ENCODE results near the gene TAF3.

TAF3 gene

DNA sequence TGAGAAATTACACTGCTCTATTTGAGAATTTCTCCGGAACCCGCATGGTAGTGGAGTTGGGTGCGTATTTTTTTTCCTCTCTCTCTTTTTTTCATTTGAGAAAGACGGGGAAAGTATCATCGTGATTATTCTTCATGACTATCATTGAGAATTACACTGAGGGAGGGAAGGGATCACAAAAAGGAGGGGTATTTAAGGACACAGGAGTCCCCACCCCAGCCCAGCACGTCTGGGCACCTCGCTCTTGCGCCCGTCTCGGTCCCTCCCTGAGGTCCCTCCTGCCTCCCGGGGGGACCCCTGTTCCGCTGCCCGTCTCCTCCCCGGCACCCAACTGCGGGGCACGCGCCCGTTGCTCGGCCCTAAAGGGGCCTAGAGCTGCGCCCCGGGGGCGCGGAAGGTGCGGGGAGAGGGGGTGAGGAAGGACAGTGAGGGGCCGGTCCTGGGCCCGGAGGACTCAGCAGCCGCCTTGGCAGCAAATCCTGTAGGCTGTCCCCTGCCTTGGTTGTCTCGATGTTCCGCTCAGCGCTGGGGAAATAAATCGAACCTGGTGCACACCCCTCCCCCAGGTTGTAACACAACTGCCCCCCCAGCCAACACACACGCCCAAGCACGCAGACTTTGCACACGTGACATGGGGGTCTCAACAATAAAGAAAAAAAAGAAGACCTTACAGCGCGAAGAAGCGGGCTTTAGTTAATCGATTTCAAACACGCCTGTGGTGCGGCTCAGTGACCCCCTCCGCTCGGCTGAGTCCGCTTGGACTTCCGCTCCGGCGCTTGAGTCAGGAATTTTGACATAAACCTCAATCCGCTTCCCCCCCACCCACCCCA lies 217.6 kb downstream of the TAF3 start:
- DNase-seq, result no peak

DNA sequence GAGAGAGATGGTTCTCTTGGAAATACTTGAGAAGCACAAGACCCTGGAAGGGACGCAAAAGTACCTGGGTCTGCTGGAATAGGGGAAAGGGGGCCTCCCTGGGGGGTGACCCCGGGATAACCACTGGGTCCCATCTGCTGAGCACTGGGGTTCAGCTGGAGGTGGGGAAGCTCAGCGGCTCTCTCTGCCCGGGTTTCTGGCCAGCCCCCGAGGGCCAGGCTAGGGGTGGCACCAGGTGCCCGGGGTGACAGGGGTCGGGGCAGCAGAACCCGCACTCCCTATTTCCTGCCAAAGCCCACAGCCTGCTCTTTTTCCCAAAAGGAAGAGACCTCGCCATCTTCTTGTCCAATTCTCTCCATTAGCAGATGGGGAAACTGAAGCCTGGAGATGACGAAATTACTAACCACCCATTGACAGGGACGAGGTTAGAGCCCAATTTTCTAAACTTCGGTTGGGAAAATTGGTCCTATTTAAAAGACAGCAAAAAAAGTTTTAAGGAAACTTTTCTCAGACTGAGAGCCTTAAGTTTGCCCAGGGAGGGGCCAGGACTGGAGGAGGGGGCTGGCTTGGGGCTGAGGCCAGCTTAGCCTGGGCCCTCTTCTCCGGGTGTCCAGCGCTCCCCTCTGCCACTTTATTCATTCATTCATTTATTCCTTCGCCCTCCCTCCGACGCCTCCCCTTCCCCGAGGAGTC lies 218.3 kb downstream of the TAF3 start:
- DNase-seq, result no peak

DNA sequence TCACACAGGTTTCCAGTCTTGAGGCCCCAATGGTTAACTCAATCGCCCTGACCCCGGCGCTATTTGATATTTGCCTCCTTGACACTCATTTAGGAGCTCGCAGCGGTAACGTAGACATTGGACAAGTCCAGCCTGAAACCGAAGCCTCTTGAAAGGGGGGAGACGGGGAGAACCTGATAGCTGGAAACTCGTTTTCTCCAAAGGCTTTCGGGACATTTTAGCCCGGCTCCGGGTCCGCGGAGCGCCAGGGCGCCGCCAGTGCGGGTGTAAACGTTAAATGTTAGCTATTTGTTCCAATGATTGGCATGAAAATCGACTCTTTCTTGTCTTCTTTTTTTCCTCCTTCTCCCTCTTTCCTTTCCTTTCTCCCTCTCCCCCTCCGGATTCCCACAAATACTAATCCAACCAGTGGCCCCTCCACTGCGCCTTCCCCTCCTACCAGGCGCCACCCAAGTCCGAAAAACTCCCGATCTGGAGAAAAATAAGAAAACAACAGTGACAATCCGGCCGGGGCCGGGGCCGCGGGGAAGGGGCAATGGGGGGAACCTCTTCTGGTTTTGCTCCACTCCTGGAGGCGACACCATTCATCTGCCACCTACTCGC lies 219.0 kb downstream of the TAF3 start:
- no peak for DNase-seq

DNA sequence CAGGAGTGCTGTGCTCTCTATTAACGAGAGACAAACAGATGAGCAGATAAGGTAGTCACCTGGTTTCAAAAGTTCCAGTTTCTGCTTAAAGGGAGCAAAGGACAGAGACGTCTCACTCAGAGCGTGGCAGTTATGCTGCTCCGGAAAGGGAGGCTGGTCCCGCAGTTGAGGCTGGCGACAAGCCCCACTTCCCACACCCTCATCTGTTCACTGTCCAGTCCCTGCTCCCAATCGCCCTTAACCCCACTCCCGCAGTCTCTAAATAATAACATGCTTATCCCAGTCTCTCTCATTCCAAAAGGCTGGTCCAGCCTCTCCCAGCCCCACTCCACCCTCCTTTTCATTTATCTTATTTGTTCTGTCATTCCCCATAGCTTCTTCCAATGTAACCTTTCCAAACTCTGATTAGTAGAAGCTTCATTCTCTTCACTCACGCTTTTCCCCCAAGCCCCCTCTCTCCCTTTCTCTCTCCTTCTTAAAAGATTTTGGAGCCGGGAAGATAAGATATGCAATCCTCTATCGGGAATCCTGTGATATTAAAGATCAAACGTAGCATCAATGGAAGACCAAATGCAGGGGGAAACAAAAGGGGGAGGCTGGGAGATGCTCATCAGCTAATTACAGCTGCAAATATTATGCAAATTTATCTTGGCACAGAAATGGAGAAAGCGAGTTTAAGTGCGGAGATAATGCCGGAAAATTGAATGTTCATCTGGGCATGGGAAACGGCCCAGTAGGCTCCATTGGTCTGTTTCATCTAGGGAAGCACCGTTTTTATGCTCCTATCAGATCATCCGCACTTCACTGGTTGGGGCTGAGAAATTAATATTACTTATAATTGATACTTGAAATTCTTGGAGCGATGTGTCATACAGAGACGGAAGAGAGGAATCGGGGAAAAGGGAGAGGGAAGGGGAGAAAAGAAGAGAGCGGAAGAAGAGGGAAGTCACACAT lies 219.9 kb downstream of the TAF3 start:
- DNase-seq, result no peak

DNA sequence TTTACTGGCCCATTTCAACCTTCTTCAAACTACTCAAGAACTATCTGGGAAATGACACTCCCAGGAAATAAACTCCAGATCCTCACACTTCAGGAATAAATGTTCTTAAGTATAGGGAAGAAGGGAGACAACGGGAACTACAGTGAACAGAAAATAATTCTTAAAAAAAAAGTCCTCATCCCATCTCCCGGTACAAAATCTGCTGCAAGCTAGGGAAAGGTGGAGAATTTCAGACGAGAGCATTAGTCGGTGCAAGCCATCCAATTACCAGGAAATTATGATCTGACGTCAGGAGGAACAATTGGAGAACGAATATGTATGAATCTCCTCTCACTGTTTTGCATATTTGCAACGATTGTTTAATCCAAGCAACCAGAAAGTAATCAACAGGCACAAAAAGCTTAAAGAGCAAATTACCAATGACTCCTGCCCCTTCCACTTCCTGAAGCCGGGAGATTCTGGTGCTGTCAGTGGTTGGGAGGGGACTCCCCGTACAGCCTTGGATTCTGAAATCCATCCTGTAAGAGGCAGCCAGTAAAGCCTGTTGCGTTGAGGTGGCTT lies 221.1 kb downstream of the TAF3 start:
- DNase-seq, result peak; percentile 46

DNA sequence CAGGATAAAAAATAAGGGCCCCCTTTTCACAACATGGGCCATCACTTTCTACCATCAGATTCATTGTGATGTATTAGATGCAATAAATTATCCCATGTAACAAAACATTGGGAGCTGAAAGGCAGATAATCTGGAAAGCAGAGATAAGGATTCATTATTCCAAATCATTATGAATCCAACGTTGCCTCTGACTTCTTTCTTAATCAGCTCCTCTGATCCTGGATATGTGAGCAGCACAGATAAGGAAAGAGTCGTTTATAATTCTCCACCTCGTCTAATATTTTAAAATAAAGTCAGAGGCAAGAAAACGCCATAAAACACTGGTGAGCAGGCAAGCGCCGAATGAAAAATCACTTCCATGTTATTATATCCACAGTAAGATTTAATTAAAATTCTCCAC lies 222.3 kb downstream of the TAF3 start:
- no peak for DNase-seq

DNA sequence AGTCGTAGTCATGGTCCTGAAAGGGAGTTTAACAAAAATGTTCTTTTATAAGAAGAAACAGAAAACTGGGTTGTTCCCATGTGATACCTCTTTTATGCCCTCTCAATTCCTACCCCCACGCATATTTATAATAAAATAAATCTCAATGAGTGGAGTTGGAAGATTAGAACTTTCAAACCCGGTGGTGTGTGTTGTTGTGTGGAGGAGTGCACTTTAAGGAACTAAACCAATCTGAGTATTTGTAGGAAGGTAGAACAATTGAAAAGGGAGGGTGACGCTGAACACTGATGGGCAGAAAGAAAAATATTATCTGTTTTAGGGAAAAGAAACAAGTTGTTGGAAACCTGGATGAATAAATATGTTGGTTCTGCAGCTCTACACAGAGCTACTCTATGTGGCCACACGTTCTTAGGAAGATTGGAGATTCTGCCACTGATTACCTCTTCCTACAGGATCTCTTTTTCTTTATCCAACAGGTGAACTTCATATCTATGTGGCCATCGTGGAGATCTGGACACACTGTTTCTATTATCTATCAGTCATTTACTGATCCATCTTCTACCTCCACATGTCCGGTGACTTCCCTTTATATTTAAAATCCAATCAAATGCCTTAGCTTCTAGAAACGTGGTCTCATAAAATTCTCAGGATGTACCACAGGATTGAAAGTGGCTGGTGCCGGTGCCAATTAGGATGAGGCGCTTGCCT lies 223.1 kb downstream of the TAF3 start:
- DNase-seq, result no peak

DNA sequence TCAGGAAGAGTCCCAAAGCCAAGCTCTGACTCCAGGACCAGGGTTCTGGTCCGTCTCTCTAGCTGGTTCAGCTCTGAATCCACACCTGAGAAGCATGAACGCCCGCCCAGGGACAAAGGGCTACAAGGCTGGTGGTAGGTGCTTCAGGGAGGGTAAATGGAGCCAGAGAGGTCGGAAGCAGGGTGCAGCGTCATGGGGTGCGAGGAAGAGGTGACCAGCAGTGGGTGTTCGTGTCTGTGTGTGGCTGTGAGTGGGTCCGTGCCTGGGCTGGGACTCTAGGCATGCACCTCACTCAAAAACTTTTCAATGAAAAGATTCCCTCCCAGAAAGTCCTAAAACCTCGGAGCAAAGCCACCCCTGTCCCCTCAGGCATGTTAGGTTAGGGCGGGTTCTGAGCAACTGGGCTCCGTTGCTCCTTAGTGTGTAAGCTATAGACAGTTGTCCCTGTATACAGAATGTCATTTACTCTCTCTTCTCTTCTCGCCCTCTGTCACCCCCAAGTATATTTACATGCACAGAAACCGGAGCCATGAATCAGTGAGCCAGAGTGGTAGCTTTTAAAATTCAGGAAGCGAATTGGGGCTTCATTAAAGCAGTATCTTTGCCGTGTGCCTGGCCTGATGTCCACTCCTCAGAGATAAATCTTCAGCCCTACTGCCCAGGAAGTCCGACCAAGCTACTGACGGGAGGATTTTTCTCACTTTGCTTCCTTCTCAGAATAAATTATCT lies 223.9 kb downstream of the TAF3 start:
- no peak for DNase-seq

DNA sequence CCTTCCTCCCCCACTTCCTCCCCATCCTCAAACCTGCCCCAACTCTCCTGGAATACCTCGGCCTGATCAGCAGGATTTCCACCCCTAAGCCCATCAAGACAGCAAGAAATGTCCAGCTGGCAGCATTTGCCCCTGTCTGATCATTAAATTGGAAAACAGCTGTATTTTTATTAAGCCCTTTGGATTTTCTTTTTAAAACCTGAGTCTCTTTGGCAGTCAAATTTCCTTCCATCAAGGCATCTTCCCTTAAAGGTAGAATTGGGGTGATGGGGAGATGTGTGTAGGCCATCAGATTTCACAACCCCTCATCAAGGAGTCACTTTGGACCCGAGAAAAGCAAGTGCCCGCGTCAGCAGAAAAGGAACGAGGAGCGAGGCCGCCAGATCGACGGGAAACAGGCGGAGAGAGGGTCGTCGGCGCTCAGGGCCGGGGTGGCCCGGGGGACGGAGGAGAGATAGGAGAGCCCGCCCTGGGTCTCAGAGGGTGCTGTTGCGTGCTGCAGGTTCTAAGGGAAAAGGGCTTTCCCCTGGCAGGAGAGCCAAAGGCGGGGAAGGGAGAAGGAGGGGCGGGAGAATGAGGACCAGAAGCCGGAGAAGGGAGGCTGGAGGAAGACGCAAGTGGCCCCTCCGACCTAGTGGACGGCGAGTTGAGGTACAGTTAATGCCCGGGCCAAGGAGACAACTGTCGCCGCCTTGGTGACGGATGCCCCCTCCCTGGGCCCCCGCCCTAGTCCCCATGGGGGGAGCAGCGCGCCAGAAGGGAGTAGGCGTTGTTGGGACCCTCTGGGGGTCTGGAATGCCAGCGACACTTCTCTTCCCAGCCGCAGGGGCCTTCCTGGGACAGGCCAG lies 224.6 kb downstream of the TAF3 start:
- DNase-seq, result no peak

DNA sequence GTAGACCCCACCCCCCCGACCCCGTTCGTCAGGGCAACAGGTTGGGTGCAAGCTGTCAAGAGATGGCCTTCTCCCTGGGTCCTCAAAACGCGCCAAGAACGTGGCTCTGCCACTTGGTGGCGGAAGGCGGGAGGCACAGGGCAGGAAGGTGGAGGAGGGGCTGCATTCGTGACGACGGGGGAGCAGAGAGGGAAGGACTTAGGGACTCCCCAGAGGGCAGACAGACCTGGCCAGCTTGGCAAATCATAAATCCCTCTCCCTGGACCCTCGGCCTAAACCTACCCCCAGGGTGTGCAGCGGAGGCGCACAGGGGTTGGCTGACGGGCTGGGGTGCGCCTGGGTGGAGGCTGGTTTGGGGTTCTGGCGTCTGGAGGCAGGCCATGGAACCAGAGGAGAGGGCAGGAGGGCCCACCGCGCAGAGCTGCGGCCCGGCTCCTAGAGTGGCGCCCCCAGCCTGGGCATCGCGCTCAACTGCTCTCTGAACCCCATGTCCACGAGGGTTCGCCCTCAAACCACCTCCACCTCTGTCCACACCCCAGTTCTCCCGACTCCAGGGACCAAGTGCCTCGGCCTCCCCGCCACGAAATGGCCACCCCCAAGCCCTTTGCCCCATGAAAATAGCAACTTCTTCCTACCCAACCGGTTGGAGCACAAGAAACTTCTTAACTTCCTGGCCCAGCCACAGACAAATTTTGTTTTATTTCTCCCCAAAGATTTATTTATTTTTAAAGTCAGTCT lies 225.4 kb downstream of the TAF3 start:
- DNase-seq, result no peak

DNA sequence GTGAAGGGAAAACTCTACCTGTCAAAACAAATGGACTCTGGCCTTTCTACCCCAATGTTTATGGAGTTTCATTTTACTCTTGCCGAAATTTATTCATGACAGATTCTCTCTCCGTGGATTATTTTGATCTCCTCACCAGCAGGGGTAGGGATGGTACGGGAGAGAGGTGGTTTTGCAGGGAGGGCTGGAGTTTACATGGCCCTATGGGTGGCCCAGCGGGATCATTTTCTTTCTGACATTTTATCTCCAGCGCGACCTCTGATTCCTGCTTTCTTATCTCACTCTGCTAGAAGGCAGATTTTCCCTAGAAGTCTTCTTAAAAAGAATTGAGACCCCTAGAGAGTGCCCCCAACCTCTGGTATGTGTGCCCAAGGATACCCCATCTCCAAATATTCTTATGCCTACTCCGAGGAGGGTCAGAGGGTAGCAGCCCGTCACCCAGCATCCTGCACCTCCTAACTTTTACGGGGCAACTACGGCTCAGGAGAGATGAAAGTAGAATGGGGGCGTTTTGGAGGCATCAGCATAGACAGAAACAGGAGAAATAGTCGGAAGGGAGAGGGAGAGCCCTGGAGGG lies 226.1 kb downstream of the TAF3 start:
- DNase-seq, result no peak

DNA sequence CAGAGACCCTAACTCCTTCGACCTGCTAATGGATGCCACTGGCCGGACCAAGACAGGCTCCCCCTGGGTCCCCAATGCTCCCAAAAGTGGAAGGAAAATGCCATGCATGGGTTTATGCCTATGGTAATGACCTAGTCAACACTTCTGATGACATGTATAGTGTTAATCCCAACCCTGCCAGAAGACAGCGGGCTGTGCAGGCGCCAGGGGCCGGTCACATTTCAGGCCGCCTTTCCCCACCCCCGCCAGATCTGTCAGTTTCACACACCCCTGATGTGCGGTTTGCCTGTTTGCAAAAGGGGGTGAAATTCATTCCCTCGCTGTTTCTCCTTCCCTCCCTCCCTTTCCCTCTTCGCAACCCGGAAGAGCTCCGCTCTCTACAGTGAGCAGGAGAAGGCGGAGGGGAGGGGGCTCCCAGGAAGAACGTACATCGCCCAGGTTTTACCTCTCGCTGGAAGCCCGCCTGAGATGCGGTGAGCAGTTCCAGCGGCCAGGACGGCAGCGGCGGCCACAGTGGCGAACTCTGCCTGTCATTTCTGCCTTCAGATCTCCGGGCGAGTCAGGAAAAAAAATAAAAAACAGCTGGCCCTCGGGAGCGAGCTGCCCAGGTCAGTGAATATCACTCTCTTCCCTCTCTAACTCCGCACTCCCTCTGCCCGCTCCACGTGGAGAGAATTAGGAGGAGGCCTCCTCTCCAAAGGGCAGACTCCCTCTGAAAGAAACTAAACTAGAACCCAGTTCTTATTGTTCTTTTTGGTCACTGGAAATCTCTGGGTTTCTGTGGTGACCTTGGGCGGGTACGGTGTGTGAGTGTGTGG lies 226.8 kb downstream of the TAF3 start:
- DNase-seq, result peak; percentile 64

DNA sequence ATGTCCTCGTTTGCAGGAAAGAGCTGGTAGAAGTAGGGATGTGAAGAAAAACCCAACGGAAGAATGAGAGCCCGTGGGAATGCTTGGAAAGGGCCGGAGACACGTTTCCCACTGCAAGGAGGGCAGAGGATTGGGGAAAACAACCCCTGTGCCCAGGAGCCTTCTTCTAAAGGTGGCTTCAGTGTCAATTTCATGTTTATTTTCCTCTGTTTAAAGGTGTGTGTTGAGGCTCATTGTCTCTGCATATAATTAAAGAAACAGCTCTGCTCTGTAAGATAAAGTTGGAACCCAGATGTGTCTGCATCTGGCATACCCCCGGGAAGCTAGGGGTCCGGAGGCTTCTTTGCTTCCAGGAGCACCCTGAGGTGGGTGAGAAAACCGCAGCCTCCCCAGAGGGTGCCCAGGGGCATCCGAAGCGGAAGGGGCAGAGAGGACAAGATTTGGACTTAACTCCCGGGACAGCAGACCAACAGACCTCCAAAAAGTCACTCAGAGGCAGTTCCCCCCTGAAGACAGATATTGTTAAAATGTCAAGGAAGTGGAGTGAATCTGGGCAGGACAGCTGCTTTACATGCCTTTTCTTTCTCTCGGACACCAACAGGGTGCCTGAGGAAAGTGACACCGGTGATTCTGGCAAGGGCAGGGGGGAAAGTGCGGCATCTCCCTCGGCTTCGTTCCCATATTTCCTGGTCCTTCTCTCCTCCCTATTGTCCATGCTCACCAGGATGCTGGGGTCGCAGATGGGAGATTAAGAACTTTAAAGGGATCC lies 227.6 kb downstream of the TAF3 start:
- peak; percentile 13 for DNase-seq

DNA sequence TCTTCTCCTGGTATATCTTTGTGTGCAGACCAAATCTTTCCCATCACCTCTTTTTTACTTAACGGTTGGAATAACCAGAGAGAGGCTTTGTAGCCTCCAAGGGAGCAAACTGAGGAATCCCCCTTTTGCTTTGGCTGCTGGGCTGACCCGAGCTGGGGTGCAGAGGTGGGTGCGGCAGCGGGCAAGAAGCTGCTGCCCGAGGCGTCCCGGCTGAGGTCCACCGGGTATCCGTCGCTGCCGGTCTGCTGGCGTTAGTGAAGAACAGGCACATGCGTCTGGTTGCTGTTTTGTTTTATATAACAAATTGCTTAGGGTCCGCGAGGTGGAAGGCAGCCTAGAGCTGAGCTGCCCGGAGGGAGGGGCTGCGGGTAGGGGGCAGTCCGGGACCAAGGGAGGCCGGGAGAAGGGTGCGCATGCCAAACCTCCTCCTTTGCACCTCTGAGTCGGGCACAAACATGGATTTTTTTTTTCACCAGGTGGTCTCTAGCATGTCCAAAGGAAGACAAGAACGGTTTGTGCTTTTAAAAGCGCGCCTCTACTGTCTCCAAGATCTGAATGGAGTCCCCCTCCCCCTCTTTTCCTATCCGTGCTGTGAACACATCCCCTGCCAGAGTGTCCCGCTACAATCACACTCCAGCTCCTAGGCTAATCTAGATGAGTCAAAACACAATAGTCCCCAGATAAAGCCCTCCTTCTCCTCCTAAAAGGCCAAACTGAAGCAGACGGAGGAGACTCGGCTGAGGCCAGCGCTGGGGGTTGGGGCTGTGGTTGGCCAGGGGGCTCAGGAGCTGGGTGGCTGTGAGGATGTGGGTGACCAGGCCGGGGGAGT lies 229.4 kb downstream of the TAF3 start:
- DNase-seq, result no peak

DNA sequence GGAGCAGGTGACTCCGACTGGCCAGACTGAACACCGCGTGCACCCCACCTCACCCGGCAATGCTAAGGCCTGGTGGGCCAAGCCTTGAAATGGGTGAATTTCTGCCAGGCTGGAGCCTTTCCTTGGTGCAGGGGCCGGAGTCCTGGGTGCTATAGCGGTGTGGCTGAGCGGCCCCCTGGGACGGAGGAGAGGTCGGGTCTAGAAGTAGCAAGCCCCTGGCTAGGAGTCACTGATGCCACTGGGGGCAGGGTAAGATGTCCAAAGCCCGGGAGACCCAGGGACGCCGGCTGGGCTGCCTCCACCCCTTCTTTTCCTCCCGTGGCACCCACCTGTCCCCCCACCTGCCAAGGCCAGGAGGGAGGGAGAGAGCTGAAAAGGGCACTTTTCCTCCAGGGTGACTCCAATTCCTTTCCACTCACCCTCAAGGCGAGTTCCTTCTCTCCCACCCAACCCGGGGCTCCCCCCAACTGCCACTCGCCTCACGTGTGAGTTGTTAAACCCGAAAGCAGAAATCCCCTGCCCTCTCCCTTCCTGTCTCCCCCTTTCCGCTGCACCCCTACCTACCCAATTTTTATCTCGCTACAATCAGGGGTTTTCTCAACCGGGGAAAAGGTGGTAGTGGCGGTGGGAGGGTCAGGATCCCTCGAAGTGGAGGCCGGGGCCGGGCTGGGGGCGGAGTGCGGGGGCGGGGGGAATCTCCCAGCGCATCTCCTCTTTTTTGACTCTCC lies 230.1 kb downstream of the TAF3 start:
- DNase-seq, result no peak
